ENCODE measurements around the gene B4GALT1. TPM values are rescaled to one million over a fixed set of nuclear protein-coding genes. Genes with fewer than 3 reads are reported as not detected.

B4GALT1 gene
- polyA plus RNA-seq, 1 donor (not counting 4 experiments of a cell fraction or from before 2014, with no cell fraction given): 55.1 TPM

- H3K9me3 ChIP-seq (ENCODE audit: control insufficient read depth, low read depth, low read length): no peaks in the 10 kb centered on the region
- peaks cover 3% of the 10 kb centered on the region for H3K9me1 ChIP-seq (ENCODE audit: control insufficient read depth, extremely low read depth, insufficient read depth, low read length)
- no peak overlapping the region for H3K9ac ChIP-seq (ENCODE audit: control insufficient read depth, extremely low read depth, insufficient read depth, low read length)
- H3K4me3 ChIP-seq (ENCODE audit: control insufficient read depth in 2 of 3, extremely low read depth in 1 of 3, insufficient read depth in 2 of 3, low read depth in 1 of 3, low read length in 3 of 3): no peak overlapping the region
- peaks cover 20% of the 10 kb centered on the region for H3K4me1 ChIP-seq (ENCODE audit: control insufficient read depth, extremely low read depth, insufficient read depth, low read length)
- no peak overlapping the region for H3K4me2 ChIP-seq (ENCODE audit: control insufficient read depth, extremely low read depth, insufficient read depth, low read depth, low read length)
- H3K79me2 ChIP-seq (ENCODE audit: control insufficient read depth, insufficient read depth, low read length): peaks cover 54% of the 10 kb centered on the region
- no peaks in the 10 kb centered on the region for H4K20me1 ChIP-seq (ENCODE audit: control insufficient read depth, extremely low read depth, insufficient read depth, low read length)
- peak; percentile 39 for FAIRE-seq
- H3K36me3 ChIP-seq (ENCODE audit: control insufficient read depth in 2 of 2, extremely low read depth in 1 of 2, insufficient read depth in 2 of 2, low read length in 2 of 2): peaks cover 17 to 30% of the 10 kb centered on the region in 2 experiments
- TF ChIP-seq CTCF (optimal IDR thresholded peaks at IDR 0.05 in 1 of 3, IDR thresholded peaks at IDR 0.05 in 1 of 3, conservative IDR thresholded peaks at IDR 0.05 in 1 of 3; ENCODE audit: extremely low read depth in 1 of 3, insufficient read depth in 2 of 3, low read length in 3 of 3) (no peak), EZH2 (IDR thresholded peaks at IDR 0.05; ENCODE audit: low read length) (no peak)
- no peak for DNase-seq (ENCODE audit: low read depth, low spot score)
- no peak overlapping the region for H2AFZ ChIP-seq (ENCODE audit: control insufficient read depth, low read length)
- H3K27ac ChIP-seq (ENCODE audit: control insufficient read depth, insufficient read depth, low read length): no peak overlapping the region
- dilution Hi-C loops (cut with MboI; ENCODE audit: extremely low pct_ligation_motif_present, low sequenced_read_pairs): no loop called here
- no peaks in the 10 kb centered on the region for H3K27me3 ChIP-seq (ENCODE audit: control insufficient read depth, extremely low read depth, insufficient read depth, low read length)
Observed at GRCh38 chr9:33124751-33125381, 42.3 kb downstream of the B4GALT1 start.

- no peak overlapping the region for H2AFZ ChIP-seq (ENCODE audit: control insufficient read depth, low read length)
- no peak overlapping the region for H3K4me3 ChIP-seq (ENCODE audit: control insufficient read depth in 2 of 3, extremely low read depth in 1 of 3, insufficient read depth in 2 of 3, low read depth in 1 of 3, low read length in 3 of 3)
- DNase-seq (ENCODE audit: low read depth, low spot score) (no peak), FAIRE-seq (no peak)
- no peak overlapping the region for H3K27ac ChIP-seq (ENCODE audit: control insufficient read depth, insufficient read depth, low read length)
- no peak overlapping the region for H3K4me2 ChIP-seq (ENCODE audit: control insufficient read depth, extremely low read depth, insufficient read depth, low read depth, low read length)
- H3K36me3 ChIP-seq (ENCODE audit: control insufficient read depth in 2 of 2, extremely low read depth in 1 of 2, insufficient read depth in 2 of 2, low read length in 2 of 2): peaks cover 16 to 25% of the 10 kb centered on the region in 2 experiments
- H3K4me1 ChIP-seq (ENCODE audit: control insufficient read depth, extremely low read depth, insufficient read depth, low read length): peaks cover 20% of the 10 kb centered on the region
- no peaks in the 10 kb centered on the region for H3K9me1 ChIP-seq (ENCODE audit: control insufficient read depth, extremely low read depth, insufficient read depth, low read length)
- H3K27me3 ChIP-seq (ENCODE audit: control insufficient read depth, extremely low read depth, insufficient read depth, low read length): no peaks in the 10 kb centered on the region
- H3K79me2 ChIP-seq (ENCODE audit: control insufficient read depth, insufficient read depth, low read length): peaks cover 46% of the 10 kb centered on the region
- no peak overlapping the region for H3K9ac ChIP-seq (ENCODE audit: control insufficient read depth, extremely low read depth, insufficient read depth, low read length)
- H3K9me3 ChIP-seq (ENCODE audit: control insufficient read depth, low read depth, low read length): no peaks in the 10 kb centered on the region
- TF ChIP-seq CTCF (optimal IDR thresholded peaks at IDR 0.05 in 1 of 3, IDR thresholded peaks at IDR 0.05 in 1 of 3, conservative IDR thresholded peaks at IDR 0.05 in 1 of 3; ENCODE audit: extremely low read depth in 1 of 3, insufficient read depth in 2 of 3, low read length in 3 of 3): no peak
- no peak for TF ChIP-seq EZH2 (IDR thresholded peaks at IDR 0.05; ENCODE audit: low read length)
- dilution Hi-C loops (cut with MboI; ENCODE audit: extremely low pct_ligation_motif_present, low sequenced_read_pairs): no loop called here
- no peaks in the 10 kb centered on the region for H4K20me1 ChIP-seq (ENCODE audit: control insufficient read depth, extremely low read depth, insufficient read depth, low read length)
Observed at GRCh38 chr9:33124046-33124445, 43.1 kb downstream of the B4GALT1 start.

Measured in keratinocyte (primary cell).